Measurements from ENCODE around the gene GPC2. TPM values are rescaled to one million over a fixed set of nuclear protein-coding genes. Genes with fewer than 3 reads are reported as not detected.

GPC2 gene
- total and polyA plus RNA-seq, 2 donors (not counting 3 experiments of a cell fraction or from before 2014, with no cell fraction given), result 9.2 to 17.5 TPM

GRCh38 chr7:100159099-100159623, 18.0 kb downstream of the GPC2 start:
- Histone ChIP-seq H3K27me3 (ENCODE audit: control insufficient read depth in 2 of 2, insufficient read depth in 2 of 2, low read length in 2 of 2) (peaks cover 0 to 2% of the 10 kb centered on the region in 2 experiments), H3K9me3 (replicated peaks; ENCODE audit: control insufficient read depth, insufficient read depth, low read length) (no peaks in the 10 kb centered on the region), H3K4me1 (ENCODE audit: control insufficient read depth, extremely low read depth, insufficient read depth, low read length) (peaks cover 14% of the 10 kb centered on the region), H3K27ac (ENCODE audit: insufficient read depth, low read depth, low read length) (no peak overlapping the region), H3K79me2 (ENCODE audit: control insufficient read depth, insufficient read depth, low read length) (no peaks in the 10 kb centered on the region), H3K4me3 (replicated peaks in 1 of 3; ENCODE audit: insufficient read depth in 1 of 3, low read depth in 1 of 3, low read length in 3 of 3) (peak overlapping the region; percentile 53 to 86 (median 66)), H3K9me1 (replicated peaks; ENCODE audit: control insufficient read depth, extremely low read depth, insufficient read depth, low read length) (no peaks in the 10 kb centered on the region), H3K9ac (replicated peaks; ENCODE audit: extremely low read depth, insufficient read depth, low read length) (peak overlapping the region; percentile 56), H3K4me2 (ENCODE audit: insufficient read depth, low read length) (peak overlapping the region; percentile 90), H2AFZ (ENCODE audit: low read depth, low read length) (peak overlapping the region; percentile 64), H3K36me3 (ENCODE audit: control insufficient read depth in 2 of 2, extremely low read depth in 1 of 2, insufficient read depth in 2 of 2, low read length in 2 of 2) (peaks cover 0 to 15% of the 10 kb centered on the region in 2 experiments), H4K20me1 (replicated peaks; ENCODE audit: control insufficient read depth, extremely low read depth, insufficient read depth, low read length) (no peaks in the 10 kb centered on the region)
- no TSS peak for BruUV-seq (replicated peaks)
- FAIRE-seq (no peak), DNase-seq (ENCODE audit: low read depth, low spot score) (no peak)
- TF ChIP-seq GATA2 (IDR thresholded peaks at IDR 0.05; ENCODE audit: insufficient read depth, insufficient read length, low read depth, low read length) (no peak), FOS (IDR thresholded peaks at IDR 0.05; ENCODE audit: borderline replicate concordance, insufficient read depth, low read length) (no peak), JUN (IDR thresholded peaks at IDR 0.05; ENCODE audit: borderline replicate concordance, insufficient read depth, insufficient read length, low read depth) (no peak), POLR2A (IDR thresholded peaks at IDR 0.05; ENCODE audit: low read depth, low read length) (no peak), MYC (IDR thresholded peaks at IDR 0.05; ENCODE audit: low read depth, low read length) (no peak)
- CTCF ChIA-PET, result interaction anchor here (0.8 to 1.1 kb wide), 2 partner anchors 9 to 31 kb away, joined by 3 to 4 read pairs; partner anchors contain the start of gene GAL3ST4
- dilution Hi-C loops (cut with MboI; ENCODE audit: extremely low pct_ligation_motif_present, low sequenced_read_pairs), result no loop called here
- POLR2A ChIA-PET, result interaction anchor here (0.7 kb wide), 1 partner anchor 171 kb away, joined by 4 read pairs; no protein-coding TSS in a partner anchor
- intact Hi-C loops (cut with micrococcal nuclease), result loop anchor here (2.0 kb wide), 1 partner anchor 58 kb away; the partner anchor contains the start of genes AP4M1 and MCM7
